Tibial nerve (tissue), 4 donors: ENCODE results near the gene HAUS3. TPM values are rescaled to one million over a fixed set of nuclear protein-coding genes. Genes with fewer than 3 reads are reported as not detected.

ENCODE experiments used
- DNase-seq, 2 donors: peaks; one replicate each; pipeline ENCODE4 v3.0.0-alpha.2; 2019; ENCODE audit warnings: low spot score in 2 of 2
- H3K27ac ChIP-seq, 4 donors: fragments of 200-600 bp; sonication (generic) in 3 of 4; one replicate each; pipeline ENCODE4 v1.5.1; 2017 to 2019; ENCODE audit warnings: mild to moderate bottlenecking in 1 of 4
- H3K27me3 ChIP-seq, 2 donors: fragments of 200-600 bp; sonication (generic) in 1 of 2; one replicate each; pipeline versions ENCODE4 v1.5.1 to v1.6.0; 2017 to 2019
- H3K36me3 ChIP-seq, 3 donors: fragments of 200-600 bp; sonication (generic); one replicate each; pipeline ENCODE4 v1.5.1; 2018 to 2019
- H3K4me1 ChIP-seq, 4 donors: fragments of 200-600 bp; sonication (generic) in 3 of 4; one replicate each; pipeline ENCODE4 v1.5.1; 2017 to 2019
- H3K4me3 ChIP-seq, 4 donors: fragments of 200-600 bp; sonication (generic) in 3 of 4; one replicate each; pipeline ENCODE4 v1.5.1; 2017 to 2019; ENCODE audit warnings: mild to moderate bottlenecking in 1 of 4, moderate library complexity in 1 of 4
- H3K9me3 ChIP-seq, 4 donors: fragments of 200-600 bp; sonication (generic) in 3 of 4; one replicate each; pipeline ENCODE4 v1.5.1; 2017 to 2019
- CTCF ChIP-seq, 5 experiments: fragments of 200-600 bp in 3 of 5; fragments of 450-650 bp in 2 of 5; sonication (generic) in 3 of 5; IDR thresholded peaks; one replicate each; pipeline ENCODE4 v1.5.1; 2016 to 2019; ENCODE audit warnings: antibody characterized with exemption in 5 of 5, mild to moderate bottlenecking in 3 of 5, moderate library complexity in 2 of 5
- EP300 ChIP-seq, 2 donors: sonication (generic); formaldehyde crosslinking; IDR thresholded peaks; one replicate each; pipeline ENCODE4 v1.6.1; 2017; ENCODE audit warnings: antibody characterized with exemption in 2 of 2, mild to moderate bottlenecking in 1 of 2
- POLR2A ChIP-seq, 2 donors: fragments of 450-650 bp; IDR thresholded peaks; one replicate each; pipeline ENCODE4 v1.6.1; 2017; ENCODE audit warnings: antibody characterized with exemption in 2 of 2, mild to moderate bottlenecking in 2 of 2, moderate library complexity in 2 of 2
- WGBS, 2 donors: methylation state at CpG; one replicate each; pipeline ENCODE4 v1.1.5; 2018; 5-methylcytosine and 5-hydroxymethylcytosine counted together
- total RNA-seq, 4 donors: library from RNA; depleted of rRNA; stranded (reverse); fragments of >200 nt; gene quantifications; one replicate each; pipeline ENCODE4 v1.1.0, GENCODE V29; 2016

The HAUS3 gene
- total RNA-seq, 4 donors from 2014 or later, result 9.6 to 20.1 (median 17.5) TPM

DNA sequence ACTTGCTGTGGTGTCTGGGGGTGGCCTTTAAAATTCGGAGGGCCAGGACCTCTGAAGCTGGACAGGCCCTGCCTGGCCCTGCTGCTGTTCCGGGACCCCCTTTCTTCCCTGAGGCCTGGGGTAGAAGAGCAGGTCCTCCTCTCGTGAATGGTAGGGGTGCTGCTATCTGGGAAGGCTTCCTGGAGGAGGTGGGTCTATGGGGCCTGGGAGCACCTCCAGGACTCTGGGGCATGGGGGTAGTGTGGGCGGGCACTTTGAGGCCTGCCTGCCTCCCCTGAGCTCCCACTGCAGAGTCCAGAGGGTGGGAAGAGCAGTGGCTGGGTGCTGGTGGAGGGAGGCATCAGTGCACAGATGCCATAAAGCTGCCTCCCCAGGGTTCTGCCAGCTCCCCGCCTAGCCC, 24.9 kb upstream of the HAUS3 start:
- DNase-seq, result no peak
- TF ChIP-seq CTCF (IDR thresholded peaks at IDR 0.05) (no peak), POLR2A (IDR thresholded peaks at IDR 0.05) (no peak), EP300 (IDR thresholded peaks at IDR 0.05) (no peak)
- Histone ChIP-seq H3K27me3 (no peaks in the 10 kb centered on the region), H3K9me3 (no peaks in the 10 kb centered on the region), H3K4me1 (peaks cover 0 to 45% (median 24%) of the 10 kb centered on the region in 4 donors), H3K36me3 (peaks cover 0 to 22% (median 0%) of the 10 kb centered on the region in 3 donors), H3K27ac (peak overlapping the region in 2 of 4 donors; percentile 26 to 52), H3K4me3 (no peak overlapping the region)
- WGBS, 2 donors, result 62 to 82% methylated on average over 5 of the region's 5 CpGs

- 13 to 33% methylated on average over 8 of the region's 8 CpGs for WGBS, 2 donors
- Histone ChIP-seq H3K36me3 (peaks cover 0 to 16% (median 0%) of the 10 kb centered on the region in 3 donors), H3K27me3 (no peaks in the 10 kb centered on the region), H3K9me3 (no peaks in the 10 kb centered on the region), H3K4me1 (peaks cover 0 to 45% (median 24%) of the 10 kb centered on the region in 4 donors), H3K27ac (peak overlapping the region; percentile 32 to 70 (median 61)), H3K4me3 (no peak overlapping the region)
- DNase-seq, result peak; percentile 38 to 48
- TF ChIP-seq POLR2A (IDR thresholded peaks at IDR 0.05), result no peak
- TF ChIP-seq EP300 (IDR thresholded peaks at IDR 0.05), result no peak
- no peak for TF ChIP-seq CTCF (IDR thresholded peaks at IDR 0.05)
Observed at GRCh38 chr4:2266181-2266580, 24.3 kb upstream of the HAUS3 start.

- no peaks in the 10 kb centered on the region for H3K27me3 ChIP-seq
- WGBS, 2 donors, result 74 to 90% methylated on average over 13 of the region's 19 CpGs
- peak overlapping the region; percentile 32 to 70 (median 61) for H3K27ac ChIP-seq
- no peak for DNase-seq
- H3K36me3 ChIP-seq, result peaks cover 0 to 8% (median 0%) of the 10 kb centered on the region in 3 donors
- no peaks in the 10 kb centered on the region for H3K9me3 ChIP-seq
- H3K4me3 ChIP-seq, result no peak overlapping the region
- peaks cover 0 to 50% (median 30%) of the 10 kb centered on the region in 4 donors for H3K4me1 ChIP-seq
- TF ChIP-seq CTCF (IDR thresholded peaks at IDR 0.05) (no peak), EP300 (IDR thresholded peaks at IDR 0.05) (no peak), POLR2A (IDR thresholded peaks at IDR 0.05) (no peak)
Observed at GRCh38 chr4:2265113-2266110, 23.5 kb upstream of the HAUS3 start.

DNA sequence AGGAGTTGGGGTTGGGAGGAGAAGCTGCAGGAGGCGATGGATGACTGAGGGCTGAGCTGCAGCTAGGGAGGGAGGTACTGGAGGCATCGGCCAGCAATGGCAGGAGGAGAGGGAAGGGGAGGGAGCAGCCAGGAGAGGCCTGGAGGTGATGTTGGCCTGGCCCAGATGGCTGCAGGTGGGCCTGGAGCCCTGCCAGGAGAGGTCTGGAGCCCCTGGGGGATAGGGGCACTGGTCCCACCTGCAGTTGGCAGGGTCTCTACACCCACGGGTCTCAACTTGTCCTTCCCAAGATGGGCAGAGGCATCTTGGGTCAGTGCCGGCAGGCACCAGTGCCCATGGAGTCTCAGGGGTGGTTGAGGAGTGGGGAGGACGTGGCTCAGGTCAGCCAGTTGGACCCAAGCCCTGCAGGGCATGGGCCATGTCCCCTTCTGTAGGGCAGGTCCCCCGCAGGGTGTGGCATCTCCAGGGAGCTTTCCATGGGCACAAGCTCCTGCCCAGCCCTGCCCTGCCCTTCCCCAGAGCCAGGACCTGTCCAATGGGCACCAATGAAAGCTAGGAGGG, 22.6 kb upstream of the HAUS3 start:
- H3K9me3 ChIP-seq, result no peaks in the 10 kb centered on the region
- peaks cover 0 to 58% (median 38%) of the 10 kb centered on the region in 4 donors for H3K4me1 ChIP-seq
- WGBS, 2 donors, result 66 to 80% methylated on average over 3 to 5 of the region's 6 CpGs
- DNase-seq, result no peak
- no peak overlapping the region for H3K4me3 ChIP-seq
- TF ChIP-seq CTCF (IDR thresholded peaks at IDR 0.05) (no peak), EP300 (IDR thresholded peaks at IDR 0.05) (no peak), POLR2A (IDR thresholded peaks at IDR 0.05) (no peak)
- no peaks in the 10 kb centered on the region for H3K36me3 ChIP-seq
- no peaks in the 10 kb centered on the region for H3K27me3 ChIP-seq
- no peak overlapping the region for H3K27ac ChIP-seq

GRCh38 chr4:2263926-2264321, 22.0 kb upstream of the HAUS3 start:
- Histone ChIP-seq H3K27me3 (no peaks in the 10 kb centered on the region), H3K4me1 (peaks cover 0 to 64% (median 45%) of the 10 kb centered on the region in 4 donors), H3K4me3 (no peak overlapping the region), H3K27ac (no peak overlapping the region), H3K9me3 (no peaks in the 10 kb centered on the region), H3K36me3 (peaks cover 0 to under 1% (median 0%) of the 10 kb centered on the region in 3 donors)
- DNase-seq, result no peak
- 69 to 78% methylated on average over 6 of the region's 6 CpGs for WGBS, 2 donors
- TF ChIP-seq CTCF (IDR thresholded peaks at IDR 0.05) (no peak), EP300 (IDR thresholded peaks at IDR 0.05) (no peak), POLR2A (IDR thresholded peaks at IDR 0.05) (no peak)
